Measurements from ENCODE around the gene LPGAT1.
"Not testable (repeated sequence)": the region's sequence is repeated elsewhere in the genome, so short reads cannot be mapped to it uniquely, and the experiment has no call there.

LPGAT1 gene

GRCh38 chr1:211735208-211736170 lies 95.1 kb downstream of the LPGAT1 start:
- peak; percentile 84 for DNase-seq (ENCODE audit: low spot score)

- DNase-seq (ENCODE audit: low spot score), result no peak
These were observed 95.8 kb downstream of the LPGAT1 start for GRCh38 chr1:211734791-211735190.

- no peak for DNase-seq (ENCODE audit: low spot score)
These were observed 96.2 kb downstream of the LPGAT1 start for GRCh38 chr1:211734359-211734758.

GRCh38 chr1:211732293-211732980 lies 98.1 kb downstream of the LPGAT1 start:
- DNase-seq (ENCODE audit: low spot score), result no peak

- no peak for DNase-seq (ENCODE audit: low spot score)
These were observed 98.9 kb downstream of the LPGAT1 start for GRCh38 chr1:211731456-211732292.

GRCh38 chr1:211730347-211730746 lies 100.2 kb downstream of the LPGAT1 start:
- no peak for DNase-seq (ENCODE audit: low spot score)

- no peak for DNase-seq (ENCODE audit: low spot score)
These were observed 101.3 kb downstream of the LPGAT1 start for GRCh38 chr1:211729238-211729637.

- DNase-seq (ENCODE audit: low spot score), result no peak
These were observed 104.0 kb downstream of the LPGAT1 start for GRCh38 chr1:211726467-211726995.

- DNase-seq (ENCODE audit: low spot score), result no peak
These were observed 105.8 kb downstream of the LPGAT1 start for GRCh38 chr1:211724687-211725196.

- no peak for DNase-seq (ENCODE audit: low spot score)
These were observed 107.3 kb downstream of the LPGAT1 start for GRCh38 chr1:211723273-211723672.

- no peak for DNase-seq (ENCODE audit: low spot score)
These were observed 108.0 kb downstream of the LPGAT1 start for GRCh38 chr1:211722277-211723175.

GRCh38 chr1:211716555-211716954 lies 114.0 kb downstream of the LPGAT1 start:
- DNase-seq (ENCODE audit: low spot score), result not testable (repeated sequence)

GRCh38 chr1:211715971-211716370 lies 114.6 kb downstream of the LPGAT1 start:
- DNase-seq (ENCODE audit: low spot score), result no peak

GRCh38 chr1:211714154-211714553 lies 116.4 kb downstream of the LPGAT1 start:
- no peak for DNase-seq (ENCODE audit: low spot score)

- no peak for DNase-seq (ENCODE audit: low spot score)
These were observed 117.3 kb downstream of the LPGAT1 start for GRCh38 chr1:211713231-211713630.

GRCh38 chr1:211711315-211711705 lies 119.3 kb downstream of the LPGAT1 start:
- DNase-seq (ENCODE audit: low spot score), result no peak

- DNase-seq (ENCODE audit: low spot score), result no peak
These were observed 119.8 kb downstream of the LPGAT1 start for GRCh38 chr1:211710566-211711314.

- DNase-seq (ENCODE audit: low spot score), result no peak
These were observed 121.6 kb downstream of the LPGAT1 start for GRCh38 chr1:211708926-211709325.

- DNase-seq (ENCODE audit: low spot score), result no peak
These were observed 122.6 kb downstream of the LPGAT1 start for GRCh38 chr1:211708006-211708405.

Measured in kidney tubule cell (primary cell).